Vagina (tissue), 2 donors: ENCODE data around the gene RUNX2.

Source experiments
- POLR2A ChIP-seq, 2 donors: fragments of 450-650 bp; IDR thresholded peaks; one replicate each; pipeline ENCODE4 v1.6.1; 2017; ENCODE audit warnings: antibody characterized with exemption in 2 of 2, mild to moderate bottlenecking in 2 of 2, moderate library complexity in 2 of 2
- TF ChIP-seq, protein P1 (sequence below), 3 experiments: fragments of 450-650 bp in 2 of 3; fragments of 200-600 bp in 1 of 3; sonication (generic) in 1 of 3; IDR thresholded peaks; one replicate each; pipeline ENCODE4 v1.5.1; 2017 to 2019; ENCODE audit warnings: antibody characterized with exemption in 3 of 3, mild to moderate bottlenecking in 2 of 3, moderate library complexity in 2 of 3

DNA sequence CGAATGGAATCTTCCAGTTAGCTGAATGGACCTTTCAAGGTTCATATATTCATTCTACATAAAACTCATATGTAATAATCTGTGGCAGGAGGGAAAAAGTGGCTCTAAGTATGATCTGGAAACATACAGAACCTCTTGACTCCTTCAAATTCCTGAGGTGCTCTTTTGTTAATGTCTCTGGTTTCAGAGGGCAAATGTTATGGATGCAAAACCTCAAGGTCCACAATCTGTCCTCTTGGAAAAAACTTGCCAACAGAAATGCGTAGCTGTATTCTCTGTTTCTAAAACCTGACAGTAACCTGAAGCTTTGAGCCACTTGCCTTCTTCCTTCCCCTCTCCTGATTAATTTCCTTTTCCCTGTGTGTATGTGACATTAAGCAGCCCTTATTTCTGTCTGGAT, 130.5 kb downstream of the RUNX2 start:
- TF ChIP-seq, protein P1, sequence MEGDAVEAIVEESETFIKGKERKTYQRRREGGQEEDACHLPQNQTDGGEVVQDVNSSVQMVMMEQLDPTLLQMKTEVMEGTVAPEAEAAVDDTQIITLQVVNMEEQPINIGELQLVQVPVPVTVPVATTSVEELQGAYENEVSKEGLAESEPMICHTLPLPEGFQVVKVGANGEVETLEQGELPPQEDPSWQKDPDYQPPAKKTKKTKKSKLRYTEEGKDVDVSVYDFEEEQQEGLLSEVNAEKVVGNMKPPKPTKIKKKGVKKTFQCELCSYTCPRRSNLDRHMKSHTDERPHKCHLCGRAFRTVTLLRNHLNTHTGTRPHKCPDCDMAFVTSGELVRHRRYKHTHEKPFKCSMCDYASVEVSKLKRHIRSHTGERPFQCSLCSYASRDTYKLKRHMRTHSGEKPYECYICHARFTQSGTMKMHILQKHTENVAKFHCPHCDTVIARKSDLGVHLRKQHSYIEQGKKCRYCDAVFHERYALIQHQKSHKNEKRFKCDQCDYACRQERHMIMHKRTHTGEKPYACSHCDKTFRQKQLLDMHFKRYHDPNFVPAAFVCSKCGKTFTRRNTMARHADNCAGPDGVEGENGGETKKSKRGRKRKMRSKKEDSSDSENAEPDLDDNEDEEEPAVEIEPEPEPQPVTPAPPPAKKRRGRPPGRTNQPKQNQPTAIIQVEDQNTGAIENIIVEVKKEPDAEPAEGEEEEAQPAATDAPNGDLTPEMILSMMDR (IDR thresholded peaks at IDR 0.05): no peak
- no peak for TF ChIP-seq POLR2A (IDR thresholded peaks at IDR 0.05)
